EL (cell line): ENCODE measurements around the gene CLTA.
"Not testable (repeated sequence)": the region's sequence is repeated elsewhere in the genome, so short reads cannot be mapped to it uniquely, and the experiment has no call there.

Source experiments
- DNase-seq: peaks from one replicate; pipeline ENCODE4 v3.0.0-alpha.2; 2016

Gene CLTA

GRCh38 chr9:36158917-36159316, 31.8 kb upstream of the CLTA start:
- DNase-seq: no peak

GRCh38 chr9:36159509-36159908, 31.2 kb upstream of the CLTA start:
- not testable (repeated sequence) for DNase-seq

- not testable (repeated sequence) for DNase-seq
Observed at GRCh38 chr9:36160126-36160525, 30.6 kb upstream of the CLTA start.

GRCh38 chr9:36161187-36161586, 29.5 kb upstream of the CLTA start:
- no peak for DNase-seq

- no peak for DNase-seq
Observed at GRCh38 chr9:36162211-36162738, 28.4 kb upstream of the CLTA start.

- DNase-seq: peak; percentile 71
Observed at GRCh38 chr9:36163049-36163785, 27.5 kb upstream of the CLTA start.

GRCh38 chr9:36163786-36164170, 26.9 kb upstream of the CLTA start:
- peak; percentile 35 for DNase-seq

- no peak for DNase-seq
Observed at GRCh38 chr9:36164372-36164771, 26.3 kb upstream of the CLTA start.

GRCh38 chr9:36164989-36165388, 25.7 kb upstream of the CLTA start:
- DNase-seq: no peak

GRCh38 chr9:36165826-36166167, 24.9 kb upstream of the CLTA start:
- DNase-seq: peak; percentile 34

GRCh38 chr9:36166168-36166927, 24.4 kb upstream of the CLTA start:
- peak; percentile 88 for DNase-seq

- DNase-seq: no peak
Observed at GRCh38 chr9:36169166-36169565, 21.6 kb upstream of the CLTA start, which contains the start of gene CCIN. Gene CCIN (plus strand): TSS chr9:36169388. CDS start chr9:36169503, 115 bp downstream.

- DNase-seq: no peak
Observed at GRCh38 chr9:36169708-36170107, 21.0 kb upstream of the CLTA start.

GRCh38 chr9:36170531-36170930, 20.2 kb upstream of the CLTA start:
- no peak for DNase-seq

- no peak for DNase-seq
Observed at GRCh38 chr9:36173861-36174260, 16.9 kb upstream of the CLTA start.

- DNase-seq: no peak
Observed at GRCh38 chr9:36174271-36174670, 16.4 kb upstream of the CLTA start.

- DNase-seq: no peak
Observed at GRCh38 chr9:36174731-36175130, 16.0 kb upstream of the CLTA start.

GRCh38 chr9:36175209-36175608, 15.5 kb upstream of the CLTA start:
- not testable (repeated sequence) for DNase-seq

GRCh38 chr9:36176496-36176895, 14.2 kb upstream of the CLTA start:
- not testable (repeated sequence) for DNase-seq

GRCh38 chr9:36177571-36177970, 13.2 kb upstream of the CLTA start:
- DNase-seq: no peak

- not testable (repeated sequence) for DNase-seq
Observed at GRCh38 chr9:36180243-36180642, 10.5 kb upstream of the CLTA start.

GRCh38 chr9:36187414-36187813, 3.3 kb upstream of the CLTA start:
- peak; percentile 88 for DNase-seq

GRCh38 chr9:36188212-36188611, 2.5 kb upstream of the CLTA start:
- no peak for DNase-seq

GRCh38 chr9:36189976-36190375, 745 bp upstream of the CLTA start:
- DNase-seq: no peak
